ENCODE data around the gene LRRC1.

LRRC1 gene

DNA sequence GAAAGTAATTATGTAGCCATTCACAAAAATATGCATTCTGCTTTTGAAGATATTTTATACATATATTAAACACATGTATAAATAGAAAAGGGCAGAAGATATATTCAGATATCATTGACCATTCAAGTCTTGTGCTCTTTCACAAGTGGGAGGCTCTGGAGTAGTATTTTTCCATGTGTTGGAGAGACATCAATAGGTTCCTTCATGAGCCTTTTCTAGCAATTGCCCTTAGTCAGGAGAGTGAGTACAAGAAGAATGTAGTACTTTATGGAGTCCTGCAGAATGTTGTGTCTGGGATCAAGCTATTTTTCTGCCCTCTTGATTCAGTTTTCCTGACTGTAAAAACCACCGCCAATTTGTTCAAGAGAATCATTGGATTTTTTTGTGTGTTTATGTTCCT is 117.9 kb downstream of the LRRC1 start:
- Mint-ChIP-seq H3K36me3 (peaks cover 25% of the 10 kb centered on the region), H3K4me1 (no peaks in the 10 kb centered on the region), H3K4me3 (no peak overlapping the region), H3K27ac (no peak overlapping the region), H3K9me3 (no peaks in the 10 kb centered on the region), H3K27me3 (no peaks in the 10 kb centered on the region)
- DNase-seq (ENCODE audit: low spot score in 2 of 2) (no peak), ATAC-seq (ENCODE audit: low read depth) (no peak)

DNA sequence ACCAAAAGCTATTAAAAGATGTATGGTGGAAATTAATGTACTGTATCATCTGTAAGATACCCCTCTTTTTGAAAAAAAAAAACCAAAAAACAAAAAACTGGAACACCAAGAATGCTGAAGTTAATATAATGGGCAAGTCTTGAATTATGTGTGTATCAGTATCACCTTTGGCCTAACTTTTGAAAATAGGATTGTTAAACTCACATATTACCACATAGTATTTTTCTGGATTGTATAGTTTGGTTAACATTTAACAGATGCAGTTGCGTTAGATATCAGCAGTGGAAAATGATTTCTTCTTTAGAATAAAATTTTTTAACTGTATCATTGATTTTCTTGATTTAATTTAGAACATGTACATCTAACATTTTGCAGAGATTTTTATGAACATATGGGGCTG is 118.5 kb downstream of the LRRC1 start:
- Mint-ChIP-seq H3K36me3 (peaks cover 25% of the 10 kb centered on the region), H3K27me3 (no peaks in the 10 kb centered on the region), H3K27ac (no peak overlapping the region), H3K4me3 (no peak overlapping the region), H3K4me1 (no peaks in the 10 kb centered on the region), H3K9me3 (no peaks in the 10 kb centered on the region)
- ATAC-seq (ENCODE audit: low read depth) (no peak), DNase-seq (ENCODE audit: low spot score in 2 of 2) (no peak)

DNA sequence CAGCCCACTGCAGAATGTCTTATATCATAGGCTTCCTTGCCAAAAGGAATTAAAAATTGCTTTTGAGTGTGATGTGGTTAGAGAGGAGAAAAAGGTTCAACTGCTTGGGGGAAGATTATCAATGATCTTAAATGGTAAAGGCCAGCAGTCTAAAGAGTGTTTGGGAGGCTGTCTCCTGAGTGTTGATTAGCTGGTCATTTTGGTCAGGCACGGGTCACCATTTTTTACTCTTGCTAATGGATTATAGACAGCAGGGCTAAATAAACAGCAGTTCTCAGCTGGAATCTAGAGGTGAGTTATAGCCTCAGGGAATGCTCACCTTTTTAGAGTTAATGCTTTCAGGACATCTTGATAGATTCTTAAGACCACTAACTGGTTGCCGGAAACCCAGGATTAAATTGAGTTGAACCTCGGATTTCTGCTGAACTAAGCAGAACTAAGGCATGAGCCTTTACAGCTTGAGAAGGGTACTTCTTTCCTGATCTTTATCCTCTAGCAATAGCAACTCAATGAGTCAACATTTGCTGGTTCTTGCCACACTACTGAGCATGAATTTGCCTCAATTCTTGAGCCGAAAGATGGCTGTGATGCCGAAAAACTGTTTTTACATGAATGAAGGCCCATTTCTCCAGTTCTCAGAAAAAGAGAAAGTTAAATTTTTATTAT is 120.4 kb downstream of the LRRC1 start:
- DNase-seq (ENCODE audit: low spot score in 2 of 2) = no peak
- no peaks in the 10 kb centered on the region for H3K9me3 Mint-ChIP-seq

DNA sequence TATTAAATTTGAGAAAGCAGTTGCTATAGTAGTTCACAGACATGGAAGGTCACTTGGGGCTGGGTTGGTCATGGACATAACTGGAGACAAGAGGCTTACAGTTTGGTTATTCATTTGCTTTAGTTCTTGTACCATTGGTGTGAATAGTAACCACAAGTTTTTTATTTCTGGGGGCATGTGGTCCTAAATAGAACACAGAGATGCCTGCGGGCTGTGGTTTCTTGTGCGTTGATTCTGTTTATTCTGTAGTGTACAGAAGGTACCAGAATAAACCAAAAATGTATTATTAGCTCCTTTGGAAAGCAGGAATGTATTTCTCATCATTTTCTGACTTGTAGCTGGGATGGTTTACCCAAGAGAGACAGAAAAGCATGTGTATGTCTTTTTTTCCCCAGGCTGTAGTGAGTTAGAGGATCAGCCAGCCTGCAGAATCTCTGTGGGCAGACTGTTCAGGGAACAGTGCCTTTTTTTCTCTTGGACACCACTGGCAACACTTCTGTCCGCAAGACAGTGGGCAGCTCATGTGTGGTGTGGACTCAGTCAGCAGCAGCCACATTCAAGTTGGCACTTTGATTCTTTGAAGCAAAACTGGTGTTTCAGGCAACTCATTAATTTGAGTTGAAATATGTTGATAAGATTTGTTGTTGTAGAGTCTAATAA is 122.1 kb downstream of the LRRC1 start:
- Mint-ChIP-seq H3K4me1 (no peaks in the 10 kb centered on the region), H3K36me3 (peaks cover 41% of the 10 kb centered on the region), H3K9me3 (no peaks in the 10 kb centered on the region), H3K27ac (no peak overlapping the region), H3K27me3 (no peaks in the 10 kb centered on the region), H3K4me3 (no peak overlapping the region)
- DNase-seq (ENCODE audit: low spot score in 2 of 2) = no peak
- ATAC-seq (ENCODE audit: low read depth) = no peak

More for the DNA sequence above, 120.4 kb downstream of the LRRC1 start:
- no peak overlapping the region for H3K4me3 Mint-ChIP-seq
- no peaks in the 10 kb centered on the region for H3K27me3 Mint-ChIP-seq
- no peaks in the 10 kb centered on the region for H3K4me1 Mint-ChIP-seq
- peaks cover 32% of the 10 kb centered on the region for H3K36me3 Mint-ChIP-seq
- H3K27ac Mint-ChIP-seq = no peak overlapping the region
- no peak for ATAC-seq (ENCODE audit: low read depth)

DNA sequence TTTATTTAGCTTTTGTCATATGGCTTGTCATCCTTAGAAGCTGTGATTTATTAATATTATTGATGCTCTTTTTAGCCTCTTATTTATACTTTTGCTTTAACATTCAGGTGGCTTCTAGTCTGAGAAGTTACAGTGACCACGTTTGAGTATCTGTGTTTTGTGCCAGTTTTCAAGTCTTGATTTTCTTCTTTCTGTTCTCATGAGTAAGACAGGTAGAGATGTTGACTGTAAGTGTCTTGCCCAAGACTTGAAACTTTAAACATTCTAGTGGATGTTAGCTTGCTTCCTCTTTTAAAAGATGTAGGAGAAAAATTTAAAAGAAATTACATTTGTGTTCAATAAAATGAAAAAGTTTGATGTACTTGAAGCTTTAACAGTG is 122.6 kb downstream of the LRRC1 start:
- Mint-ChIP-seq H3K27ac (no peak overlapping the region), H3K4me3 (no peak overlapping the region), H3K27me3 (no peaks in the 10 kb centered on the region), H3K36me3 (peaks cover 40% of the 10 kb centered on the region), H3K4me1 (no peaks in the 10 kb centered on the region), H3K9me3 (no peaks in the 10 kb centered on the region)
- no peak for ATAC-seq (ENCODE audit: low read depth)
- no peak for DNase-seq (ENCODE audit: low spot score in 2 of 2)

DNA sequence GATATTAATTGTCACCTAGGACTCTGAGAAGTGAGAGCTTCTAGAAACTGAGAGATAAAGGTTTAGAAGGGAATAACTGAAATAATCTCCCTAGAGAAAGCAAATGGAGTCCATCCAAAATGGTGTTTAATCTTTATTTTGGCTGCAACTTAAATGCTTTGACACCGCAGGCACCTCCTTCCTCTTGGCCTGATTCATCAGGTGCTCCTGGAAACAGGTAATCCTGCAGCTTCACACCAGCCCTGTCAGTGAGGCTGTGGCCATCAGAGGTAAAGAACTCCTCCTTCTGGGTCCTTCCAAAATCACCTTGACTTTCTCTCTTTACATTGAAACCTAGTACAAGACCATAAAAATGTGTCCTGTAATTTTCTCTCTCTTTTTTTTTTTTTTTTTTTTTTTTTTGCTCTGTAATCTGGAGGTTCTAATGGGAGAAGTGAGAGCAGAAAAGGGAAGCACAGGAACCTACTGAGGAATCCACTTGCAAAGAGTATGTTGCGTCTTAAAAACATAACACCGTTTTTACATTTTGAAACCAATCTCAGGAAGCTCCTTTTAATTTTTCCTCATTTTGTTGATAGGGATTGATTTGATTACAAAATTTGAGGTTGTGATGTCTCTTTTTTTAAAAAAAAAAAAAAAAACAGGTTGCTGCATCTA is 124.2 kb downstream of the LRRC1 start:
- H3K4me1 Mint-ChIP-seq = no peaks in the 10 kb centered on the region
- no peaks in the 10 kb centered on the region for H3K27me3 Mint-ChIP-seq
- ATAC-seq (ENCODE audit: low read depth) (no peak), DNase-seq (ENCODE audit: low spot score in 2 of 2) (no peak)
- H3K36me3 Mint-ChIP-seq = peaks cover 38% of the 10 kb centered on the region
- H3K4me3 Mint-ChIP-seq = no peak overlapping the region
- H3K27ac Mint-ChIP-seq = peak overlapping the region; percentile 63
- no peaks in the 10 kb centered on the region for H3K9me3 Mint-ChIP-seq

DNA sequence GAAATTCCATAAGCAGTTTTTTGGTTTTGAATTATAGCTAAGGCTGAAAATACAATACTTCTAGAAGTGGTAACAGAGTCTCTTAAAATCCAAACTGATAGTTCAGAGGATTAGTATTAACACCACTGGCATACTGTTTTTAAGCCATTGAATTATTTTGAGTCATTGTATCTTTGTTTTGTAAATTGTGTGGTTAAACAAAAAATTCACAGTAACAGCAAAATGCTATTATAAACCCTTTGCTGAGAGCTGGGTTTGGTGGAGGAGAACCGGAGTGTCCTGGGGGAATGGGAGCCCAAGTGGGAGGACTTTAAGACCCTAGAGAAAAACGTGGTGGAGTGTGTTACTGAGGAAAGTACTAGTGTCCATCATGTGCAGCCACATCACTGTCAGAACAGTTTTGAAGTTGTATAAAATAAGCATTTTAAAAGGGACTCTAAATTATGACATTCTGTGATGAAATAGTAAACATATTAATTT is 125.1 kb downstream of the LRRC1 start:
- no peak overlapping the region for H3K27ac Mint-ChIP-seq
- no peak for ATAC-seq (ENCODE audit: low read depth)

DNA sequence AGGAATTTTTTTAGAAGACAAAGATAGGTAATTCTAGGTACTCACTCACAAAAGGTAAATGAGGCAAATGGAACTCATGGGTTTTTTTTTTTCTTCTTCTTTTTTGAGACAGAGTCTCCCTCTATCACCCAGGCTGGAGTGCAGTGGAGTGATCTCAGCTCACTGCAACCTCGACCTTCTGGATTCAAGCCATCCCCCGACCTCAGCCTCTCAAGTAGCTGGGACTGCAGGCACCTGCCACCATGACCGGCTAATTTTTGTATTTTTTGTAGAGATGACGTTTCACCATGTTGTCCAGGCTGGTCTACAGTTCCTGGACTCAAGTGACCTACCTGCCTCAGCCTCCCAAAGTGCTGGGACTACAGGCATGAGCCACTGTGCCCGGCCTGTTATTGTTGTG is 126.1 kb downstream of the LRRC1 start:
- DNase-seq (ENCODE audit: low spot score in 2 of 2) (no peak), ATAC-seq (ENCODE audit: low read depth) (no peak)
- Mint-ChIP-seq H3K4me3 (no peak overlapping the region), H3K27ac (no peak overlapping the region), H3K36me3 (peaks cover 30% of the 10 kb centered on the region), H3K4me1 (no peaks in the 10 kb centered on the region), H3K27me3 (no peaks in the 10 kb centered on the region), H3K9me3 (no peaks in the 10 kb centered on the region)

More for the DNA sequence above, 125.1 kb downstream of the LRRC1 start:
- DNase-seq (ENCODE audit: low spot score in 2 of 2) = no peak
- H3K36me3 Mint-ChIP-seq = peaks cover 29% of the 10 kb centered on the region
- no peak overlapping the region for H3K4me3 Mint-ChIP-seq
- H3K9me3 Mint-ChIP-seq = no peaks in the 10 kb centered on the region
- H3K4me1 Mint-ChIP-seq = no peaks in the 10 kb centered on the region
- H3K27me3 Mint-ChIP-seq = no peaks in the 10 kb centered on the region

DNA sequence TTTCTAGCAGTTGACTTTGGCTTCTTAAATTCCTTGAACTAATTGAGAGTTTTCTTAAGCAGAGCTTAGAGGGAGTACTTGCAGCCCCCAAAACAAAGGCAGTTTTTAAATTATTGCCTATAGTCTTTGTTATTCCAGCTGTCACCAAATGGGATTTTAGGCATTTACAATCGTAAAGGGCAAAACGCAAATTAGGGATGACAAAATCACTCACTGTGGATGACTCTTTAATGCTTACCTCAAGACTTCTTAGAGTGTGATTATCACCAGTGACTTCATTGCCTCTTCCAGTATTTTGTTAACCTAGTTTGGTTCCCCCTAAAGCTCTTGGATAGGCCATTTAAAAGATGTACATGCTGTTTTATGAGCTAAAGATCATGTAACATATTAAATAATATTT is 126.8 kb downstream of the LRRC1 start:
- Mint-ChIP-seq H3K4me1 (no peaks in the 10 kb centered on the region), H3K9me3 (no peaks in the 10 kb centered on the region), H3K36me3 (peaks cover 30% of the 10 kb centered on the region), H3K4me3 (no peak overlapping the region), H3K27me3 (no peaks in the 10 kb centered on the region), H3K27ac (no peak overlapping the region)
- DNase-seq (ENCODE audit: low spot score in 2 of 2) (no peak), ATAC-seq (ENCODE audit: low read depth) (no peak)

DNA sequence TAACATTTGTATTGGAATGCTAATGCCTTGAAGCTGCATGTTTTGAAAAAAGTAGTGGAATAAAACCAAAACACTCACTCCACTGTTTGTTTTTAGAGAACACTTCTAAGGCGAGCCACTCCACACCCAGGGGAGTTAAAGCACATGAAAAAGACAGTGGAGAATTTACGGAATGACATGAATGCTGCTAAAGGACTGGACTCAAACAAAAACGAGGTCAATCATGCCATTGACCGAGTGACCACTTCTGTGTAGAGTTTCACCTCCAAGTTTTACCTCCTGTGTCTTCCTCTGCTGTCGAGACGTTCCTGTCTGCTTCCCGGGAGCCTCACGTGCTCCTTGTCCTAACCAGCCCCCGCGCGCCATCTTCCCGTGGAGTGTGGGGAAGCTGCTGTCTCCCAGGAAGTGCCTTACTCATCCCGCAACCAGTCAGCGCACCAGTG is 127.8 kb downstream of the LRRC1 start:
- H3K27ac Mint-ChIP-seq = no peak overlapping the region
- H3K9me3 Mint-ChIP-seq = no peaks in the 10 kb centered on the region
- DNase-seq (ENCODE audit: low spot score in 2 of 2) = no peak
- H3K4me1 Mint-ChIP-seq = no peaks in the 10 kb centered on the region
- no peak for ATAC-seq (ENCODE audit: low read depth)
- no peak overlapping the region for H3K4me3 Mint-ChIP-seq
- H3K36me3 Mint-ChIP-seq = peaks cover 28% of the 10 kb centered on the region
- H3K27me3 Mint-ChIP-seq = no peaks in the 10 kb centered on the region

DNA sequence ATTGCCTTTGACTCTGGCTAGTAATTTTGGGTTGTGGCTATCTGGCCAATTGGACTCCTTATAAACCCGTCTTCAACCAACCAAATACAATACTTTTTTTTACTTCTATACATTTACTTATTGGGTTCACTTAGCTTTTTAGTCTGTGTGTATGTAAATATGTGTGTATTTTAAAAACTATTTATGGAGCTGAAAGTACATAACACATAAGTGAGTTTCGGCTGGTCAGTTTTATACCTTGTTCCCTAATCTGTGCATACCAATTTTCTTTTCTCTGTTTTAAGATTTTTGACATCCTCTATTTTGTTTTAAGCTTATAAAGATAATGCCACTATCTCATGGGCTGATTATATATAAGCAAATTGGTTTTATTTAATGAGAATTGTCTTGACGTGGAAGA is 129.5 kb downstream of the LRRC1 start:
- no peaks in the 10 kb centered on the region for H3K9me3 Mint-ChIP-seq
- H3K36me3 Mint-ChIP-seq = peaks cover 28% of the 10 kb centered on the region
- no peak overlapping the region for H3K4me3 Mint-ChIP-seq
- H3K4me1 Mint-ChIP-seq = no peaks in the 10 kb centered on the region
- H3K27ac Mint-ChIP-seq = no peak overlapping the region
- H3K27me3 Mint-ChIP-seq = no peaks in the 10 kb centered on the region
- ATAC-seq (ENCODE audit: low read depth) = no peak
- no peak for DNase-seq (ENCODE audit: low spot score in 2 of 2)

DNA sequence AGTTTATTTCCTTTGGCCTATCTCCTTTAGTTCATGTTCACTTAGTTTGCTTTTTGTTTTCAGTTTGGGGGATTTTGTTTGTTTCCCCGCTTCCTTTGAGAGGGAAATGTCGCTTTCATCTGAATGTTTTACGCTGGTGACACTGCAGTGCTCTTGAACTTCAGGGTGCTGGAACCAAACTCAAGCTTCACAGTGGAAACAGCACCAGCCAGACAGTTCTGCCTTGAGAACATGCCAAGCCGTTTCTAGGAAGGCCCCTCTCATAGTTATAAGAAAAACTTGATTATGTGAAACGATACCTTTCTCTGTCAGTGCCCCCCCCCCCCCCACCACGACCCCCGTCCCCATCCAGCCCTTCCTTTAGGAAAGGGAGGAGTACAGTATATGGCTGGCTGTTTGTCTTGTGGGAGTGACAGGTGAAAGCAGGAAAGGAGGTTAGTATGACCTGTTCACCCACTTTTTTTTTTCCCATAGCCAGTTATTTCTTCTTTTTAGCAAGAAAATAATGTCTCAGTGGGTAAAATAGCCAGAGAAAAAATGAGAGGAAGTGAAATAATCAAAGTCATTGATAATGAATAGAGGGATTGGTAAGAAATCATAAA is 130.1 kb downstream of the LRRC1 start:
- Mint-ChIP-seq H3K4me3 (no peak overlapping the region), H3K36me3 (peaks cover 22% of the 10 kb centered on the region), H3K4me1 (no peaks in the 10 kb centered on the region), H3K27ac (no peak overlapping the region), H3K9me3 (no peaks in the 10 kb centered on the region), H3K27me3 (no peaks in the 10 kb centered on the region)
- ATAC-seq (ENCODE audit: low read depth) (no peak), DNase-seq (ENCODE audit: low spot score in 2 of 2) (no peak)

DNA sequence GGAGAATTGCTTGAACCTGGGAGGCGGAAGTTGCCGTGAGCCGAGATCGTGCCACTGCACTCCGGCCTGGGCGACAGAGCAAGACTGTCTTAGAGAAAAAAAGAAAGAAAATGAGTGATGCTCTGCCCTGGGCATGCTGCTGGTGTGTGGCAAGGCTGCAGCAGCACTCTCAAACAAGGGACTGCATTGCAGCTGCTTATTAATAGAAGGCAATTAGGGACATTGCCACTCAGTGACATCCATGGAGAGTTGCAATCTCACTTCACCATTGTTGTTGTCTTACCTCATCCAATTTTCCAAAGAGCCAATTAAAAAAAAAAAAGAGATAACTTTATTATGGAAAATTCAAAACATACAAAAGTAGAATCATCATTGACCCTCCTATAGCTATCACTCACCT is 131.1 kb downstream of the LRRC1 start:
- H3K27me3 Mint-ChIP-seq = no peaks in the 10 kb centered on the region
- peaks cover 3% of the 10 kb centered on the region for H3K4me1 Mint-ChIP-seq
- DNase-seq (ENCODE audit: low spot score in 2 of 2) = no peak
- H3K9me3 Mint-ChIP-seq = no peaks in the 10 kb centered on the region
- no peak overlapping the region for H3K27ac Mint-ChIP-seq
- ATAC-seq (ENCODE audit: low read depth) = no peak
- no peak overlapping the region for H3K4me3 Mint-ChIP-seq
- peaks cover 16% of the 10 kb centered on the region for H3K36me3 Mint-ChIP-seq

DNA sequence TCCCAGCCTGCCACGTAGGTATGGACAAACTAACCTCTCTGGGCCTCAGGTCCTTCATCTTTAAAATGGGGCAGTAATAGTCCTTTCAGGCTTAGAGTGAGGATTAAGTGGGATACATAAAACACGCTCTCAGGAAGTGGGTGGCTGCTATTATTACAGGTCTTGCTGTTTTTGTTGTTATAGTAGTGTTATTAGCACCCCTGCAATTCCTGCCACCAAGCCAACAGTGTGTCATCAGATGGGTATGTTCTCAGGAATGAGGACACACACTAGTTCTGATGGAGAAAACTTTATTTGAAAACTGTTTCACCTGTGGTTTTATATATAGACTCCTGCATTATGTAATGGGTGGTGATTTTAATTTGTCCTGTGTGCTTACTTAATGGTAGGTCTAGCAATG is 131.7 kb downstream of the LRRC1 start:
- peaks cover 11% of the 10 kb centered on the region for H3K36me3 Mint-ChIP-seq
- no peak for ATAC-seq (ENCODE audit: low read depth)
- peaks cover 6% of the 10 kb centered on the region for H3K4me1 Mint-ChIP-seq
- H3K9me3 Mint-ChIP-seq = no peaks in the 10 kb centered on the region
- no peak overlapping the region for H3K4me3 Mint-ChIP-seq
- no peaks in the 10 kb centered on the region for H3K27me3 Mint-ChIP-seq
- DNase-seq (ENCODE audit: low spot score in 2 of 2) = no peak
- no peak overlapping the region for H3K27ac Mint-ChIP-seq

Measured in memory B cell (primary cell).